HG03280 (cell line): ENCODE measurements around the gene RPL3.

Experiments used
- ATAC-seq: cut with Tn5 transposase; IDR thresholded peaks from one replicate; pipeline ENCODE4 v1.9.1; 2021; ENCODE audit warnings: mild to moderate bottlenecking, moderate library complexity; ENCODE audit not compliant: unreplicated experiment

RPL3 gene

GRCh38 chr22:39301108-39301507, 18.3 kb downstream of the RPL3 start:
- no peak for ATAC-seq

DNA sequence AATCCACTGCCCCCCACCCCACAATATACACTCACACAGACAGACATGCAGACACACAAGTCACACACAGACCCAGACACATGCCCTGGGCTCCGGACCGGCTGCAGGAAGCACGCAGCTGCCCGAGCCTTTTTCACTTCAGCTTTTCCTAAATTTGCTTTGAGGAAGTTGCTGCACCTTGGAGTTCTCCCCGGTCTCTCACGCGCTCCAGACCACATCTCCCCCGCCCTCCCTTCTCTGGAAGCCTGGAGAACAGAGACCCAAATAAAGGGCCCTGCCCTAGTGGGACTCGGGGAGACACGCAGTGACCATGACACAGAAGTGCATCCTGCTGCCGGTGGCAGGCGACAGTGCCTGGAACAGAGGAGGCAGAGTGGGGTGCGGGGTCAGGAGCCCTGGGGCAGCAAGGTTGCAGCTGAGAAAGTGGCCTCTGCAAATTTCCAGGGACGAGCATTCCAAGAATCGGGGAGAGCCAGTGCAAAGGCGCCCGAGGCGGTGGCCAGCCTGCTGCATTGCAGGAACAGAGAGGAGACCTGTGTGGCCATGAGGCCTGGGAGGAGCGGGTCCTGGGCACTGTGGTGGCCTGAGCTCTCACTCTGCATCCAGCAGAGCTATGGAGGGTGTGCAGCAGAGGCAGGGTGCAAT, 19.1 kb downstream of the RPL3 start:
- ATAC-seq, result no peak

DNA sequence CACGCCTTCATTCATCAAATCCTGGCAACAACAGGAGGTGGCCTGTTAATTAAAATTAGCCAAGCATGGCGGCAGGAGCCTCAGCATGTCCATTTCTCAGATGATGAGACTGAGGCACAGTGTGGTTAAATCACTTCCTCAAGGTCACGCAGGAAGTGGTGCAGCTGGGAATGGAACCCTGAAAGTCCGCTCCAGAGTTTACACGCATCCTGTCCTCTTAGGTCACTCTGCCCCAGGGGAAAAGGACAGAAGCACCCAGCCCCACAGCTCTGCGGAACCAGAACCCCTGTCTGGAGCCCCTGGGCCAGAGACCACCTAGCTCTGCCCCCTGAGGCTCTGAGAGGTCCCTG, 19.6 kb downstream of the RPL3 start:
- no peak for ATAC-seq

DNA sequence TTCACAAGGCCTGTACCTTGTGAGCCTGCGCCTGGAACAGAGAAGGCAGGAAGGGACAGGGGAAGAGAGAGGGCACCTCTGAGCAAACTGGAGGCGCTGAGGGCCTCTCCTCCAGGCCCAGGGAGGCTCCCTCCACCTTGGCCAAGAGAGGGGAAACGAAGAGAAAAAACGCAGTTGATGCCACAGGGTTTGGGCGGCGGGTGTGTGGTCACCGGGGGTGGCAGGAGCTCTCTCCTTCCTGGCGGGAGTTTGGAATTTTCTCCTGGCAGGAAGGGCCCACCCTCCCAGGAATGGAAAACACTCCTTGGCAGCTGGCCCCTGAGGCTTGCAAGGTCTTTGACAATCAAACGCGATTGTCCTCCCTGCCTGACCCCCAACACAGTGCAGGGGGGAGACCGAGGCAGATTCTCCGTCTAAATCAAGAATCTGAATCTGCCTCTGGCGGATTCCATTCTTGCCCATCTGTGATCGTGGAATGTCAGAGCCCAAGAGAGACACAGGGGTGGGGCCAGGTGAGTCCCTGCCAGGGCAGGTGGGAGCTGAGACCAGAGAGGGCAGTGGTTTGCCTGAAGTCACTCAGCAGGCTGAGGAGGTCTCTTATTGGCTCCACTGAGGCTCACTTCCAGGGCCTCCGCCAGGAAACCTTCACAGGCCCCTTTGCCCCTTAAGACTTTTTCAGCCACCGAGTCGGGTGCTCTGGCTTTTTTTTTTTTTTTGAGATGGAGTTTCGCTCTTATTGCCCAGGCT, 21.0 kb downstream of the RPL3 start:
- no peak for ATAC-seq

GRCh38 chr22:39297490-39298240, 21.8 kb downstream of the RPL3 start:
- no peak for ATAC-seq

DNA sequence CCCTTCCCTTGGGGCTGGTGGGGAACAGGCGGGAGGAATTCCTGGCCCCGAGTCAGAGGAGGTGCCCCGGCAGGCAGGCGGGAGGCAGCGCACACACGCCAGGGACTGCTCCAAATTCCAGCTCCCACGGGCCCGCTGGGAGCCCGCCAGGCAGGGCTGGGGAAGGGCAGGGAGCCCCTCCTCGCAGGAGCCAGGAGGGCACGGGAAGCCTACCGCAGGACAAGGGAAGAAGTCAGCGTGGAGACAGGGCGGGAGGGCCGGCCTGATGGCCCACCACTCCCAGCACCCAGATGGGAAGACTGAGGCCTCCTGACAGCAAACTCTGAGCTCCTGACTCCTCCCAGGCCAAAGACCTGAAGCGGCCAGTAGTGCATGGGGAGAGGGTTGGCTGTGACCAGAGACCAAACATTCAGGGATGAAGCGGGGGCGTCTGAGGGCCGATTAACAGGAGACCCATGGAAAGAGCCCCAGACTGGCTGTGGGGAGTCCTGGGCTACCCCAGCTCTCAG, 22.4 kb downstream of the RPL3 start:
- ATAC-seq, result no peak

DNA sequence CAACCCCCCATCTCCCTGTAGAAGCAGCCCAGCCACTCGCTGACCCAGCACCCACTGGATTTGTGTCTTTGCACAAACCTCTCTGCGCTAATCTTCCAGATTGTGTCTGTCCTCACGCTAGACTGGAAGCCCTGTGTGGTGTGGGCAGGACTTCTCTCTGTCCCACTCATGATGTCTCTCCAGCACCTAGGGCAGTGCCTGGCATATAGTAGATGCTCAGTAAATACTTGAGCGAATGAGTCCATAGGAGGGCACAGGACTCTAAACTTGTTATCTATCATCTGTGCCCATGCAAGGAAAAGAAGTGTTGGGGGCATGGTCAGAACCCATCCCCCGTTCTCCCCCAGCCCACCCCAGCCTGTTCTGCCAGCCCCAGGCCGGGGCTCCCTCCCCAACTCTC, 22.9 kb downstream of the RPL3 start:
- no peak for ATAC-seq

DNA sequence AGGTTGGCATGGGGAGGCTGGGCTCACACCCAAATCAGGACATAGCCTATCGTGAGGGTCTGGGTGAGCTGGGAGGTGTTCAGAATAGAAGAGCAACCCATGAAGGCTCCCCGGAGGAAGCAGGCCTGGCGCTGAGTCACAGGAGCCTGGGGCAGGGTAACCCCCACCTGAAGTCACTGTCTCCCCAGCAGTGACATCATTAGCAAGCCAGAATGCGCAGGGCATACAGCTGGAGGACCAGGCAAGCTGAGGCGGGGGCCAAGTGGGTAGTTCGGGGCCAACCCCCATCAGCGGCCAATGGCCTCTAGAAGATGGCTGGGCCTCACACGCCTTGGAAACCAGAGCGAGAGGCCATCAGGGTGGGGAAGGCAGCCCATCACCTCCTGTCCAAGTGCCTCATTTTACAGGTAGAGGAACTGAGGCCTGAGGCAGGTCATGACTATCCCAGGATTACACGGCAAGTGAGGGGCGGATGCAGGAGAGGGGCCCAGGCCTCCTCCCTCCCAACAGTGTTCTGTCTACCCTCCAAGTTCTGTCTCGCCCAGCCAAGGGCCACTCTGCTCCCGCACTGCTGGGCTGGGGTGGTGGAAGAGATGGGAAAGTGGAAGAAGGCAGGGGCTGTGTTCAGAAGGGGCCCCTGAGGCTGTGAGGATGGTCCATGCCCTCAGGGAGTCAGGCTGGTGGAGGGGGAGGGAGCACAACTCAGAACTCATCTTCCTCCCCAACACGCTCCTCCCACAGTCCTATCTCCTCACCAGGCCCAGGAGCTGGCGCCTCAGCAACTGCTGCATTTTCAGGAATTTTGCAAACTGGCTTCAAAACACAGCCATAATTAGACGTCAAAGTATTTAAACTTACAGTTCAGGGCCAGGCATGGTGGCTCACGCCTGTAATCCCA, 24.6 kb downstream of the RPL3 start:
- no peak for ATAC-seq

DNA sequence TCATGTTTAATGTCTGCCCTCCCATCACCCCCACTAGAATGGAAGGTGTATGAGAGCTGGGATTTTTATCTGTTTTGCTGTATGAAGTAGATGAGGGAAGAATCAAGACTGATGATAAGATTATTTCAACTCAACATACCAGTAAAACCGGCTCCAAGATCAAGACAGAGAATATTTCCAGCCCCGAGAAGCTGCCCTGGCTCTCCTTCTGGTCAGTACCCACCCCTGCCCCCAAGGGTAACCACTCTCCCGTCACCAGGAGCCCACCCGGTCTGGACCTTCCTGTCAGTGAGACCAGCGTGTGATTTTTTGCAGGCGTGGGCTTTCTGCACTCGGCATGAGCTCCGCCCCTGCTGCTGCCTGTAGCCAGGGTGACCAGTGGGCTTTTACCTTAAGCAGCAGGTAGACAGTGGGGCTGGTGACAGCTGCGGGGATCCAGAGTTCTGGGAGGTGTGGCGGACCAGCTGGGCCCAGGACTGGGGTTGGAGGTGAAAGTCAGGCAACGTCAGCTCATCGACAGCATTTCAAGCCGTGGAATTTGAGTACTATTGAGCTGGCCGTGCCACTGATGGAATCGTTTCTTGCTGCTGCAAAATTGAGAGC, 25.6 kb downstream of the RPL3 start:
- ATAC-seq, result no peak

DNA sequence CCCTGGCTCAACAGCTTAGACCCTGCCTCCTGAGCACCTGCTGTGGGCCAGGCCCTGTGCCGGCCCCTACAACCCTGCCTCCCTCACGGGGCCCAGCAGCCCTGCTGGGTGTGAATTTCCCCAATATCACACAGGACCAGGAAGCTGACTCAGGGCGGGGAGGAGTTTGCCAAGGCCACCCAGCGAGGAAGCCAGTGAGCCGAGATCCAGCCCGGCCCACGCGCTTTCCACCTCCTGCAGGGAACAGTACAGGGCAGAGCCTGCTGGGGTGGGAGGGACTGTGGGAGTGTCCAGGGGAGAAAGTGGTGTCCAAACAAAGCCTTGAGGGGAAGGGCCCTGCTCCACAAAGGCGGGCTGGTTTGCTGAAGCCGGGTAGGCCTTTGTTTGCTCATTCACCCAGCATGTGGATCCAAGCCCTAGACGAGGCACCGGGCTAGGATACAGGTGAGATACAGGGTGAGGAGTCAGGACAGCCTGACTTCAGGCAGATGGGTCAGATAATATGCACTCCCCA, 26.8 kb downstream of the RPL3 start:
- ATAC-seq, result no peak

DNA sequence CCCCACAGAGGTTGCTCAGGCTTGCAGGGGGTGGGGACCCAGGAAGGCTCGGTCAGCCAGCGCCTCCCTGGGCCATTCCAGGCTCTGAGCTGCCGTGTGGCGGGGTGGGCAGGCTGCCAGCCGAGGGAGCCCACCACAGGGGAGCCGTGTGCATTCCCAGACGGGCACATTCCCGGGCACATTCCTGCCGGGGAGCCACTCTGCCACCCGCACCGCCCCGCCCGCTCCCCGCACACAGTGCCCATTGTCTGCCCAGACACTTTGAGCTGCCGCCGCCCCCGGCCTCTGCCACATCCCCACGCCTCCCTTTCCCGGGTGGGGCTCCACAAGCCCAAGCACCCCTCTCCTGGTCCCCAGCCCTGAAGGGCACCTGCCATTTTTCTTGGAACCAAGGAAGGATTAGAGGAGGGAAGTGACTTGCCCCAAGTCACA, 27.4 kb downstream of the RPL3 start:
- no peak for ATAC-seq

DNA sequence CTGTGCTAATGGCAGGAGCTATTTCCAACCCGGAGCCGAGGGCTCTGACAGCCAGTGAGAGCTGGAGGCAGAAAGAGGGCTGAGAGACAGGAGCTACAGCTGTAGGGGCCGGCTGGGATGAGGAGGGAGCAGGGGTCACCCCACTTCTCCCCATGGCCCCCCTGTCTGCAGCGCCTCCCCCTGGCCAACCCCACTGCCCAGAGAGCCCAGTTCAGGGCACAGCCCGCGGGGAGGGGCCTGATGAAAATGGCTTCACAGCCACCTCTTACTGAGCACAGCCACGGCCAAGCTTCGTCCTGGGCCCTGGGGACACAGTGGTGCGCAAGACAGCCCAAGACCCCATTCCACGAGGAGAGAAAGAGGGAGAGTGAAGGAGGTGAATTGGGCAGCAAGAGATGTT, 27.9 kb downstream of the RPL3 start:
- no peak for ATAC-seq

- no peak for ATAC-seq
Measured at GRCh38 chr22:39290724-39291161, 28.7 kb downstream of the RPL3 start.

DNA sequence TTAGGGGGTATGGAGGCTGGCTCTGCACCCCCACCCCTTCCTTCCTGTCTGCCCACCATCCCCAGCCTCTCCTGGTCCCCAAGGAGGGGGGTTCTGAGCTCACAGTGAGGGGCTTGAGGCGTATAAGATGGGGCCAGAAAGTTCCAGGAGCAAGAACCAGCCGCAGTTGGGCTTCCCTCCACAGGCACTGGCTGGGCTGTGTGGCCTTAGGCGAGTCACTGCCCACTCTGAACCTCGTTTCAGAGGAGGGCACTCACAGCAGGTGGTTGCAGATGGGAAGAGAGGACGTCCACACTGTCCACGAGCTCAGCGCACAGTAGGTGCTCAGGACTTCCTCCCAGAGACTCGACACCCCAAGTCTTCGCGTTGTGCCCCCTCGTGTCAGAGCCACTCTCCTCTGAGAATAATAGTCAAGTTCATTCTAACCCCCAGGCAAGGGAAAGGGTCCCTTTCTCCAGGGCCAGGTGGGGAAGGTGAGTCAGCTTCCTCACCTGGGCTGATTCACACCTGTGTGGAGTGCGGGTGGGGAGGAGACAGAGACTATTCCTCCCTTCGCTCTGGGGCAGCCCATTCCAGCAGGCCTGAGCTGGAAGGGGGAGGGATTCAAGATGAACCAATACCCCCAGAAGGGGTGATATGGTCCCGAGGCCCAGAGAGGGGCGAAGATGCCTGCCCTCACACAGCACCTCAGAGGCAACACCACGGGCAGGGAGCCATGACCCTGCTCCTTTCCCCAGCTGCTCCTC, 29.3 kb downstream of the RPL3 start:
- ATAC-seq, result no peak

GRCh38 chr22:39289533-39289932, 29.9 kb downstream of the RPL3 start:
- ATAC-seq, result no peak

DNA sequence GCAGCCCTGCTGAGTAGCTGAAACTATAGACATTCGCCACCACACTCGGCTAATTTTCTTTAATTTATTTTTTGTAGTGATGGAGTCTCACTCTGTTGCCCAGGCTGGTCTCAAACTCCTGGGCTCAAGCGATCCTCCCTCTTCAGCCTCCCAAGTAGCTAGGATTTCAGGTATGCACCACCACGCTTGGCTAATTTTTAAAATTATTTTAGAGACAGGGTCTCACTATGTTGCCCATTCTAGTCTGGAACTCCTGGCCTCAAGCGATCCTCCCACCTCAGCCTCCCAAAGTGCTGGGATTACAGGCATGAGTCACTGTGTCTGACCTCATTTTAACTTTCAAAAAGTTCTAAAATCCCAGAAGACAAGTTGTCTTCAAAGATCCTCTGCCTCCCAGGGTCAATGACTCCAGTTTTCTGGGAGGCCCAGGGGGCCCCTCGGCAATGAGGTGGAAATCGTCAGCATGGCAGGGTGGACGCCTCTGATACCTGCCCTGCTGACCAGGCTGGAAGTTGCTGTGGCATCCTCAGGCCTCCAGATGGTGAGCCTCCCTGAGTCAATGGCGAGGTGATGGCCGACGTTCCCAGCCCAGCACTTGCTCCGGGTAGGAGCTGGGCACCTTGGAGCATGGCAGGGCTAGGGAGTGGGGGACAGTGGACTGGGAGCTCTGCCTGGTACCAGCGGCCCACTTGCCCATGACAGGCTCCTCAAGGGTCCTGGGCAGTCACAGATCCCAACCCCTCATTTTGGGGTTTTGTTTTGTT, 31.1 kb downstream of the RPL3 start:
- no peak for ATAC-seq

- ATAC-seq, result no peak
Measured at GRCh38 chr22:39287076-39287725, 32.2 kb downstream of the RPL3 start.

DNA sequence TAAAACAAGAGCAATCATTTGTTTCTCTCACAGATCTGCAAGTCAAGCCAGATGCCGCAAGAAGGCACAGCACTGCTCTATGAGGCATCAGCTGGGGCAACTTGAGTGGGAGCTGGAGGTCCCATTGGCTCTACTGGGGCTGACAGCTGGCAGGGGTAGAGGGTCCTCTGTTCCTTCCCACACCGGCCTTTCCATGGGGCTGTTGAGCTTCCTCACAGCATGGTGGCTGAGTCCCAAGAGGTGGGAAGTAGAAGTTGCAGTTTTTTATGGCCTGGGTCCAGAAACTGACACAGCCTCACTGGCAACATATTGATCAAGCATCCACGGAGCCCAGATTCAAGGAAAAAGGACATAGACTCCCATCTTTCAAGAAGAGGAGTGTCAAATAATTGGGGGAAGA, 34.4 kb downstream of the RPL3 start:
- no peak for ATAC-seq
